PC-3 (cell line): ENCODE measurements around the gene MTG1.

Experiments used
- EZH2 ChIP-seq: fragments of 300-600 bp; sonication (generic); IDR thresholded peaks from one replicate; pipeline ENCODE4 v1.6.1; 2017; ENCODE audit warnings: antibody characterized with exemption, mild to moderate bottlenecking, low read length; ENCODE audit not compliant: unreplicated experiment
- EZH2phosphoT487 ChIP-seq: fragments of 300-600 bp; sonication (generic); IDR thresholded peaks from 2 replicates; pipeline ENCODE4 v1.6.1; 2018; ENCODE audit warnings: mild to moderate bottlenecking, antibody characterized with exemption, low read length, borderline replicate concordance
- TF ChIP-seq, protein P1 (sequence below): fragments of 300-600 bp; sonication (generic); conservative IDR thresholded peaks from 2 replicates; pipeline ENCODE4 v1.5.1; 2017; ENCODE audit warnings: antibody characterized with exemption, low read depth, mild to moderate bottlenecking, low read length

GRCh38 chr10:133460208-133460769 lies 66.3 kb downstream of the MTG1 start:
- no peak for TF ChIP-seq EZH2phosphoT487
- TF ChIP-seq, protein P1, sequence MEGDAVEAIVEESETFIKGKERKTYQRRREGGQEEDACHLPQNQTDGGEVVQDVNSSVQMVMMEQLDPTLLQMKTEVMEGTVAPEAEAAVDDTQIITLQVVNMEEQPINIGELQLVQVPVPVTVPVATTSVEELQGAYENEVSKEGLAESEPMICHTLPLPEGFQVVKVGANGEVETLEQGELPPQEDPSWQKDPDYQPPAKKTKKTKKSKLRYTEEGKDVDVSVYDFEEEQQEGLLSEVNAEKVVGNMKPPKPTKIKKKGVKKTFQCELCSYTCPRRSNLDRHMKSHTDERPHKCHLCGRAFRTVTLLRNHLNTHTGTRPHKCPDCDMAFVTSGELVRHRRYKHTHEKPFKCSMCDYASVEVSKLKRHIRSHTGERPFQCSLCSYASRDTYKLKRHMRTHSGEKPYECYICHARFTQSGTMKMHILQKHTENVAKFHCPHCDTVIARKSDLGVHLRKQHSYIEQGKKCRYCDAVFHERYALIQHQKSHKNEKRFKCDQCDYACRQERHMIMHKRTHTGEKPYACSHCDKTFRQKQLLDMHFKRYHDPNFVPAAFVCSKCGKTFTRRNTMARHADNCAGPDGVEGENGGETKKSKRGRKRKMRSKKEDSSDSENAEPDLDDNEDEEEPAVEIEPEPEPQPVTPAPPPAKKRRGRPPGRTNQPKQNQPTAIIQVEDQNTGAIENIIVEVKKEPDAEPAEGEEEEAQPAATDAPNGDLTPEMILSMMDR = no peak
- no peak for TF ChIP-seq EZH2
